K562 (cell line): Measurements from ENCODE around the gene VPS26A. TPM values are rescaled to one million over a fixed set of nuclear protein-coding genes. Genes with fewer than 3 reads are reported as not detected.

Source experiments
- CBX5 ChIP-seq: IDR thresholded peaks from 2 replicates; pipeline ENCODE4 v1.6.1; 2014; ENCODE audit warnings: low read depth, borderline replicate concordance
- EGR1 ChIP-seq: fragments of 450-650 bp; conservative IDR thresholded peaks from 2 replicates; pipeline ENCODE4 v1.6.1; 2017; ENCODE audit warnings: mild to moderate bottlenecking
- FOXA3 ChIP-seq, 2 experiments: fragments of 450-650 bp in 1 of 2; sonication (generic) in 1 of 2; formaldehyde crosslinking; IDR thresholded peaks in 1 of 2; conservative IDR thresholded peaks in 1 of 2; 2 replicates each; pipeline versions ENCODE4 v1.4.0 to v1.8.0; 2020 to 2022; ENCODE audit warnings: mild to moderate bottlenecking in 2 of 2, missing genetic modification reagents in 1 of 2
- IFI16 ChIP-seq: fragments of 250-450 bp; sonication (Bioruptor Pico); IDR thresholded peaks from 2 replicates; pipeline ENCODE4 v2.1.2; 2022; ENCODE audit warnings: mild to moderate bottlenecking, inconsistent platforms
- KAT7 ChIP-seq: sonication (generic); formaldehyde crosslinking; IDR thresholded peaks from 2 replicates; pipeline ENCODE4 v1.8.0; 2022; ENCODE audit warnings: missing genetic modification reagents, mild to moderate bottlenecking, borderline replicate concordance
- PYGO2 ChIP-seq: fragments of 450-650 bp; IDR thresholded peaks from 2 replicates; pipeline ENCODE4 v1.6.1; 2016; ENCODE audit warnings: mild to moderate bottlenecking, missing genetic modification characterization, moderate library complexity, missing compliant biosample characterization
- SREBF1 ChIP-seq: fragments of 150-350 bp; IDR thresholded peaks from 2 replicates; pipeline ENCODE4 v1.6.1; 2014; ENCODE audit warnings: antibody characterized with exemption, low read depth, low read length, borderline replicate concordance
- ZNF143 ChIP-seq: sonication (generic); formaldehyde crosslinking; IDR thresholded peaks from 2 replicates; pipeline ENCODE4 v1.9.0; 2022; ENCODE audit warnings: mild to moderate bottlenecking, missing genetic modification reagents
- polyA plus RNA-seq, 8 experiments: library from polyadenylated mRNA; depleted of rRNA in 4 of 8; stranded (reverse) in 5 of 8; unstranded in 3 of 8; fragments of >200 nt; fragmentation: Nextera tagmentation in 2 of 8; fragmentation: Illumina TruSeq in 1 of 8; extraction: Ambion mirVana in 2 of 8; extraction: Trizol in 1 of 8; gene quantifications; 2 replicates each; pipeline versions ENCODE4 v1.2.1 to v1.2.3, GENCODE V29; 2011 to 2014; ENCODE audit warnings: inconsistent platforms in 1 of 8, missing spikeins in 1 of 8
- total RNA-seq, 7 experiments: library from RNA; depleted of rRNA in 6 of 7; stranded (reverse); fragments of >200 nt in 6 of 7; fragmentation: Illumina TruSeq in 2 of 7; extraction: Trizol in 2 of 7; gene quantifications; 2 replicates each; pipeline versions ENCODE4 v1.2.1 to v1.2.3, GENCODE V29; 2011 to 2021; ENCODE audit warnings: low replicate concordance in 1 of 7
- TF ChIP-seq, protein P1 (sequence below): fragments of 450-650 bp; IDR thresholded peaks from 2 replicates; pipeline ENCODE4 v1.6.1; 2016; ENCODE audit warnings: mild to moderate bottlenecking, moderate library complexity
- TF ChIP-seq, protein P2 (sequence below): fragments of 450-650 bp; formaldehyde crosslinking; IDR thresholded peaks from 2 replicates; pipeline ENCODE4 v1.4.0; 2020; ENCODE audit warnings: mild to moderate bottlenecking
- TF ChIP-seq, protein P3 (sequence below): IDR thresholded peaks from 3 replicates; pipeline ENCODE4 v1.6.1; 2011; ENCODE audit warnings: borderline replicate concordance, mild to moderate bottlenecking; ENCODE audit not compliant: insufficient read length, insufficient read depth

VPS26A gene
- total and polyA plus RNA-seq, 9 of the 15 experiments (the other 6 are each of a cell fraction or from before 2014, with no cell fraction given): 47.1 to 137 (median 69.3) TPM

DNA sequence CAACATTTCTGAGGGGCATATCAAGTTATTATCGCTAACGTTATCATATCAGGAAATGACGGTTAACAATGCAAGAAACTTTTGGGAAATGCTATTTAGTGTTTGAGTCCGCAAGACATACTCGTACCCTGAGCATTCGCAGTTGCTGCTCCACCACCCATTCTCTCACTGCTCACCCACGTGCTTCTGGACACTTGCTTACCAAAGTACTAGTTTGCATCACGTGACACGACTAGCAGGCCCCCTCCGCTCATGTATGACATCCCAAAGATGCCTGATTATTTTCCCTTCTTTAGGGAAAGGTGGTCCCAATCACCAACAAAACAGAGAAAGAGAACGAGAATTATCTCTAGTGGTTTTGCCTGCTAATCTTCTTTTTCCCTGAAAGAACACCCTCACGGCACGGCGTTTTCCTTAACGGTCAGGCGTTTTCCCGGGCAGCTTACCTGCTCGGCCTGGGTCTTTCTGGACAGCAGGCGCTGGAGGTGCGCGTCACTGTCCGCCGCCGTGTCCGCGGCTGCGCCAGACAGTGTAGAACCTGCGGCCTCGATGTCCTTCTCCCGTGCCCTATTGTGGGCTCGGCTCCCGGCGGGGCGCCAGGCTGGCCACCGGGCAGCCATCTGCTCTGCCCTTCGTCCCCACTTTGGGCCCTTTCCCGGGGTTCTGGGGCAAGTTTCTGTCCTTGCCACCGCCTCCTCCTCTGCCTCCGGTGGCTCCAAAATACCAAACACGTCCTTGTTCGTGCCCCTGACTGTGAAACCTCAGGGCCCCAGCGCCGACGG lies 56.0 kb downstream of the VPS26A start, which contains the start of gene SUPV3L1 (continued):
- TF ChIP-seq, protein P1, sequence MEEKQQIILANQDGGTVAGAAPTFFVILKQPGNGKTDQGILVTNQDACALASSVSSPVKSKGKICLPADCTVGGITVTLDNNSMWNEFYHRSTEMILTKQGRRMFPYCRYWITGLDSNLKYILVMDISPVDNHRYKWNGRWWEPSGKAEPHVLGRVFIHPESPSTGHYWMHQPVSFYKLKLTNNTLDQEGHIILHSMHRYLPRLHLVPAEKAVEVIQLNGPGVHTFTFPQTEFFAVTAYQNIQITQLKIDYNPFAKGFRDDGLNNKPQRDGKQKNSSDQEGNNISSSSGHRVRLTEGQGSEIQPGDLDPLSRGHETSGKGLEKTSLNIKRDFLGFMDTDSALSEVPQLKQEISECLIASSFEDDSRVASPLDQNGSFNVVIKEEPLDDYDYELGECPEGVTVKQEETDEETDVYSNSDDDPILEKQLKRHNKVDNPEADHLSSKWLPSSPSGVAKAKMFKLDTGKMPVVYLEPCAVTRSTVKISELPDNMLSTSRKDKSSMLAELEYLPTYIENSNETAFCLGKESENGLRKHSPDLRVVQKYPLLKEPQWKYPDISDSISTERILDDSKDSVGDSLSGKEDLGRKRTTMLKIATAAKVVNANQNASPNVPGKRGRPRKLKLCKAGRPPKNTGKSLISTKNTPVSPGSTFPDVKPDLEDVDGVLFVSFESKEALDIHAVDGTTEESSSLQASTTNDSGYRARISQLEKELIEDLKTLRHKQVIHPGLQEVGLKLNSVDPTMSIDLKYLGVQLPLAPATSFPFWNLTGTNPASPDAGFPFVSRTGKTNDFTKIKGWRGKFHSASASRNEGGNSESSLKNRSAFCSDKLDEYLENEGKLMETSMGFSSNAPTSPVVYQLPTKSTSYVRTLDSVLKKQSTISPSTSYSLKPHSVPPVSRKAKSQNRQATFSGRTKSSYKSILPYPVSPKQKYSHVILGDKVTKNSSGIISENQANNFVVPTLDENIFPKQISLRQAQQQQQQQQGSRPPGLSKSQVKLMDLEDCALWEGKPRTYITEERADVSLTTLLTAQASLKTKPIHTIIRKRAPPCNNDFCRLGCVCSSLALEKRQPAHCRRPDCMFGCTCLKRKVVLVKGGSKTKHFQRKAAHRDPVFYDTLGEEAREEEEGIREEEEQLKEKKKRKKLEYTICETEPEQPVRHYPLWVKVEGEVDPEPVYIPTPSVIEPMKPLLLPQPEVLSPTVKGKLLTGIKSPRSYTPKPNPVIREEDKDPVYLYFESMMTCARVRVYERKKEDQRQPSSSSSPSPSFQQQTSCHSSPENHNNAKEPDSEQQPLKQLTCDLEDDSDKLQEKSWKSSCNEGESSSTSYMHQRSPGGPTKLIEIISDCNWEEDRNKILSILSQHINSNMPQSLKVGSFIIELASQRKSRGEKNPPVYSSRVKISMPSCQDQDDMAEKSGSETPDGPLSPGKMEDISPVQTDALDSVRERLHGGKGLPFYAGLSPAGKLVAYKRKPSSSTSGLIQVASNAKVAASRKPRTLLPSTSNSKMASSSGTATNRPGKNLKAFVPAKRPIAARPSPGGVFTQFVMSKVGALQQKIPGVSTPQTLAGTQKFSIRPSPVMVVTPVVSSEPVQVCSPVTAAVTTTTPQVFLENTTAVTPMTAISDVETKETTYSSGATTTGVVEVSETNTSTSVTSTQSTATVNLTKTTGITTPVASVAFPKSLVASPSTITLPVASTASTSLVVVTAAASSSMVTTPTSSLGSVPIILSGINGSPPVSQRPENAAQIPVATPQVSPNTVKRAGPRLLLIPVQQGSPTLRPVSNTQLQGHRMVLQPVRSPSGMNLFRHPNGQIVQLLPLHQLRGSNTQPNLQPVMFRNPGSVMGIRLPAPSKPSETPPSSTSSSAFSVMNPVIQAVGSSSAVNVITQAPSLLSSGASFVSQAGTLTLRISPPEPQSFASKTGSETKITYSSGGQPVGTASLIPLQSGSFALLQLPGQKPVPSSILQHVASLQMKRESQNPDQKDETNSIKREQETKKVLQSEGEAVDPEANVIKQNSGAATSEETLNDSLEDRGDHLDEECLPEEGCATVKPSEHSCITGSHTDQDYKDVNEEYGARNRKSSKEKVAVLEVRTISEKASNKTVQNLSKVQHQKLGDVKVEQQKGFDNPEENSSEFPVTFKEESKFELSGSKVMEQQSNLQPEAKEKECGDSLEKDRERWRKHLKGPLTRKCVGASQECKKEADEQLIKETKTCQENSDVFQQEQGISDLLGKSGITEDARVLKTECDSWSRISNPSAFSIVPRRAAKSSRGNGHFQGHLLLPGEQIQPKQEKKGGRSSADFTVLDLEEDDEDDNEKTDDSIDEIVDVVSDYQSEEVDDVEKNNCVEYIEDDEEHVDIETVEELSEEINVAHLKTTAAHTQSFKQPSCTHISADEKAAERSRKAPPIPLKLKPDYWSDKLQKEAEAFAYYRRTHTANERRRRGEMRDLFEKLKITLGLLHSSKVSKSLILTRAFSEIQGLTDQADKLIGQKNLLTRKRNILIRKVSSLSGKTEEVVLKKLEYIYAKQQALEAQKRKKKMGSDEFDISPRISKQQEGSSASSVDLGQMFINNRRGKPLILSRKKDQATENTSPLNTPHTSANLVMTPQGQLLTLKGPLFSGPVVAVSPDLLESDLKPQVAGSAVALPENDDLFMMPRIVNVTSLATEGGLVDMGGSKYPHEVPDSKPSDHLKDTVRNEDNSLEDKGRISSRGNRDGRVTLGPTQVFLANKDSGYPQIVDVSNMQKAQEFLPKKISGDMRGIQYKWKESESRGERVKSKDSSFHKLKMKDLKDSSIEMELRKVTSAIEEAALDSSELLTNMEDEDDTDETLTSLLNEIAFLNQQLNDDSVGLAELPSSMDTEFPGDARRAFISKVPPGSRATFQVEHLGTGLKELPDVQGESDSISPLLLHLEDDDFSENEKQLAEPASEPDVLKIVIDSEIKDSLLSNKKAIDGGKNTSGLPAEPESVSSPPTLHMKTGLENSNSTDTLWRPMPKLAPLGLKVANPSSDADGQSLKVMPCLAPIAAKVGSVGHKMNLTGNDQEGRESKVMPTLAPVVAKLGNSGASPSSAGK: peak; percentile 98
- TF ChIP-seq EGR1 (peak; percentile 81), FOXA3 (CRISPR knock-in tag; conservative IDR thresholded peaks at IDR 0.05 in 1 of 2, IDR thresholded peaks at IDR 0.05 in 1 of 2) (peak; percentile 41 to 80; a peak in 2 of 4 replicates), KAT7 (CRISPR knock-in tag) (0 out of 2 replicates have a peak, but pooled peaks have one; percentile 15), CBX5 (no peak), ZNF143 (CRISPR knock-in tag) (no peak), PYGO2 (peak; percentile 35; the same call in 1 of the 2 replicates), SREBF1 (peak; percentile 86; the same call in 1 of the 2 replicates), IFI16 (CRISPR knock-in tag) (no peak)
- TF ChIP-seq, protein P2, sequence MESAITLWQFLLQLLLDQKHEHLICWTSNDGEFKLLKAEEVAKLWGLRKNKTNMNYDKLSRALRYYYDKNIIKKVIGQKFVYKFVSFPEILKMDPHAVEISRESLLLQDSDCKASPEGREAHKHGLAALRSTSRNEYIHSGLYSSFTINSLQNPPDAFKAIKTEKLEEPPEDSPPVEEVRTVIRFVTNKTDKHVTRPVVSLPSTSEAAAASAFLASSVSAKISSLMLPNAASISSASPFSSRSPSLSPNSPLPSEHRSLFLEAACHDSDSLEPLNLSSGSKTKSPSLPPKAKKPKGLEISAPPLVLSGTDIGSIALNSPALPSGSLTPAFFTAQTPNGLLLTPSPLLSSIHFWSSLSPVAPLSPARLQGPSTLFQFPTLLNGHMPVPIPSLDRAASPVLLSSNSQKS (CRISPR knock-in tag): no peak
- TF ChIP-seq, protein P3, sequence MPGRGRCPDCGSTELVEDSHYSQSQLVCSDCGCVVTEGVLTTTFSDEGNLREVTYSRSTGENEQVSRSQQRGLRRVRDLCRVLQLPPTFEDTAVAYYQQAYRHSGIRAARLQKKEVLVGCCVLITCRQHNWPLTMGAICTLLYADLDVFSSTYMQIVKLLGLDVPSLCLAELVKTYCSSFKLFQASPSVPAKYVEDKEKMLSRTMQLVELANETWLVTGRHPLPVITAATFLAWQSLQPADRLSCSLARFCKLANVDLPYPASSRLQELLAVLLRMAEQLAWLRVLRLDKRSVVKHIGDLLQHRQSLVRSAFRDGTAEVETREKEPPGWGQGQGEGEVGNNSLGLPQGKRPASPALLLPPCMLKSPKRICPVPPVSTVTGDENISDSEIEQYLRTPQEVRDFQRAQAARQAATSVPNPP: no peak
